ENCODE data around the gene AKAP13. TPM values are rescaled to one million over a fixed set of nuclear protein-coding genes. Genes with fewer than 3 reads are reported as not detected.
"Not testable (repeated sequence)": the region's sequence is repeated elsewhere in the genome, so short reads cannot be mapped to it uniquely, and the experiment has no call there.

The AKAP13 gene
- total RNA-seq, 3 donors from 2014 or later: 67.4 to 78.8 (median 77.0) TPM

GRCh38 chr15:85795337-85796305, 415.2 kb downstream of the AKAP13 start:
- Mint-ChIP-seq H3K4me1 (ENCODE audit: low read depth) (peaks cover 32% of the 10 kb centered on the region), H3K9me3 (no peaks in the 10 kb centered on the region), H3K4me3 (peak overlapping the region; percentile 88), H3K36me3 (ENCODE audit: insufficient read depth) (no peaks in the 10 kb centered on the region), H3K27me3 (ENCODE audit: low read depth) (no peaks in the 10 kb centered on the region)
- DNase-seq (no peak), ATAC-seq (no peak)

- not testable (repeated sequence) for ATAC-seq; H3K36me3 Mint-ChIP-seq (ENCODE audit: insufficient read depth); H3K27me3 Mint-ChIP-seq (ENCODE audit: low read depth); H3K9me3 Mint-ChIP-seq; H3K4me3 Mint-ChIP-seq; DNase-seq
- peaks cover 32% of the 10 kb centered on the region for H3K4me1 Mint-ChIP-seq (ENCODE audit: low read depth)
Observed at GRCh38 chr15:85796371-85796770, 416.0 kb downstream of the AKAP13 start.

Data from activated T-cell treated with anti-CD3 and anti-CD28 coated beads, Interleukin-2, amount 50 U/mL, for 4 hours (primary cell).